GM18511 (cell line): ENCODE results near the gene CLK1.
"Not testable (repeated sequence)": the region's sequence is repeated elsewhere in the genome, so short reads cannot be mapped to it uniquely, and the experiment has no call there.

Experiments used
- ATAC-seq: cut with Tn5 transposase; IDR thresholded peaks from one replicate; pipeline ENCODE4 v1.9.1; 2021; ENCODE audit warnings: mild to moderate bottlenecking, moderate library complexity; ENCODE audit not compliant: unreplicated experiment

CLK1 gene

DNA sequence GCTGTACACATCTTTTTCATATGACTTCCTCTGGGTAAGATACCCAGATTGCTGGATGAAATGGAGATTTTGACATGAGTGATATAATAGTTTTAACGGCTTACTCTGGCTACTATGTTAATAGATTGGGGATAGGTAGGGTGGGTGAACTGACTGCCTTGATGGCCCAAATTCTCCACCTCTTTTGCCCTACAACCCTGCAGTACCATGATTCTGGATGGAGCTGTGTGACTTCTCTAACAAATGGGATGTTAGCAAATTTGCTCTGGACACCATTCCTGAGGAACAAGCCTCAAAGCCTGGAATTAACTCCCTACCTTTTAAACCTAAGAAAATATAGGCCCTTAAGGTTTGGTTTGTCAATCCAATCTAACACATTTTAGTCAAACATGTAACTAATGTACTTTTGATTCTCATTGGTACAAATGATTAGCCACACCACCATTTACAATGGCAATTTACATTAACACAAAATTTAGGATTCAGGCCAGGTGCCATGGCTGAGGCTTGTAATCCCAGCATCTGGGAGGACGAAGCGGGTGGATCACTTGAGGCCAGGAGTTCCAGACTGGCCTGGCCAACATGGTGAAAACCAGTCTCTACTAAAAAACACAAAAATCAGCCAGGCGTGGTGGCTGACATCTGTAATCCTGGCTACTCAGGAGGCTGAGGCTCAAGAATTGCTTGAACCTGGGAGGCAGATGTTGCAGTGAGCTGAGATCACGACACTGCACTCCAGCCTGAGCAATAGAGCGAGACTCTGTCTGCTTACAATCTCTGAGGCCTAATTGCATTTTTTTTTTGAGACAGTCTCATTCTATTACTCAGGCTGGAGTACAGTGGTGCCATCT, 12.8 kb downstream of the CLK1 start:
- ATAC-seq, result no peak

DNA sequence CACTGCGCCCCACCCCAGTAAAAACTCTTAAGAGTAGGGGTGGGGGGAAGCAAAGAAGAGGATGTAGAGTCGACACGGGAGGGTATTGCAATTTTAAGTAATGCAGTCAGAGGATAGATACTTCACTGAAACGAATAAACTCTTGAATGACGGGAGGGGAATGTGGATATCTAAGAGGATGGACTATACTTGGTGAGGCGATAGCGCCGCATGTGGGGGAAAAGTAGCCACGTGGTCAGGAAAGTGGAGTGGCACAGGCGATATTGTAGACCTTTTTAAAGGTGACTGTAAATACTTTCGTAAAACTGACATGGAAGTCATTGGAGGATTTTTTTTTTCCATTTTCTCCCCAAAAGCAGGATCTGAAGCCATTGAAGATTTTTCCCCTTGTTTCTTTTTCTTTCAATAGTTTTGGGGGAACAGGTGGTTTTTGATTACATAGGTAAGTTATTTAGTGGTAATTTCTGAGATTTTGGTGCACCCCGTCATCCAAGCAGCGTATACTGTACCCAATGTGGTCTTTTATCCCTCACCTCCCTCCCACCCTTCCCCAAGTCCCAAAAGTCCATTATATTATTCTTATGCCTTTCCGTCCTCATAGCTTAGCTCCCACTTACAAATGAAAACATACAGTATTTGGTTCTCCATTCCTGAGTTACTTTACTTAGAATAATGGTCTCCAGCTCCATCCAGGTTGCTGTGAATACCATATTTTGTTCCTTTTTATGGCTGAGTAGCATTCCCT, 13.8 kb downstream of the CLK1 start:
- ATAC-seq, result no peak

DNA sequence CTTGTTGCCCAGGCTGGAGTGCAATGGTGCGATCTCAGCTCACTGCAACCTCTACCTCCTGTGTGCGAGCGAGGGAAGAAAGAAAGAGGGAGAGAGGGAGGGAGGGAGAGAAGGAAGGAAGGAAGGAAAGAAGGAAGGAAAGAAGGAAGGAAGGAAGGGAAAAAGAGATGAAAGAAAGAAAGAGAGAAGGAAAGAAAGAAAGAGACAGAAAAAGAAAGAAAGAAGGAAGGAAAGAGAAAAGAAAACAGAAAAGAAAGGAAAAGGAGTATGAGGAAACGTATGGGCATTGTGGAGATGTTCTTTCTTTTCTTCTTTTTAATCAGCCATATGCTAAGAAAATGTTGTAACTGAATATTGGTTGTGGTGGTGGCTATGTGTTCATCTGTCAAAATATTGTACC, 16.5 kb downstream of the CLK1 start:
- no peak for ATAC-seq

DNA sequence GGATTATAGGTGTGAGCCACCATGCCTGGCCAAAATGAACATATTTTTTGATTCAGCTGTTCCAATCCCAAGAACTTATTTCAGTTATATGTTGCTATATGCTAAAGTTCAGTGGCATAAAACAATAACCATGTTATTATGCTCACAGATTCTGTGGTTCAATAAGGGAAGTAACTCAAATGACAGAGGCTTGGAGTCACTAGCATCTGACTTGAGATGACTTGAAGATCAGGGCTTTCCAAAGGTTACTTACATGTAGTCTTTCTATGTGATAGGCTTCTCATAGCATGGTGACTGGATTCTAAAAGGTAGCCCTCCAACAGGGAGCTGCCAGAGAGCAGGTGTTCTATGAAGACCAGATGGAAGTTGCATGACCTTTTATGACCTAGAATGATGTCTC, 17.2 kb downstream of the CLK1 start:
- no peak for ATAC-seq

DNA sequence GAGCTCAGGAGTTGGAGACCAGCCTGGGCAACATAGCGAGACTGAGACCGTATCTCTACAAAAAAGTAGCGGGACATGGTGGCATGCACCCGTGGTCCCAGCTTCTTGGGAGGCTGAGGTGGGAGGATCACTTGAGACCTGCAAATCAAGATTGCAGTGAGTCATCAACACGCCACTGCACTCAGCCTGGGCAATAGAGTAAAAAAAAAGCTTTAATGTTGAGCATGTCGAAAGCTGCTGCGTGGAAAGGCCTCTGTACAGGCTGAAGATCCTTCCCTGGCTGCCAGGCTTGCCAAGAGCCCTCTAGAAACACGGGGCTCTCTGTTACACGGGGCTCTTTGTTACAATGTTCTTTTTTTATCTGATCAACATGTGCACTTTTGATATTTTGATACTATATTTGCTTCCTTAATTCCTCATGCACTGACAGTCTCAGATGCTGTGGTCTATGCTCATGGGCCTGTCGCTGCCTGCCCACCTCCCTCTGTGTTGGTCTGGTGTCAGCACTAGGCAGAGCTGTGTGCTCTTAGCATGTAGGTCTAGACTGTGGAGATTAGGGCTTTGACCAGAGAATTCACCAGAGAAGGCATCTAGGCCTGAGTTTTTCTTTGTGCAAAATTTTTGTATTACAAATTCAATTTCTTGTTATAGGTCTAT, 18.7 kb downstream of the CLK1 start:
- no peak for ATAC-seq

DNA sequence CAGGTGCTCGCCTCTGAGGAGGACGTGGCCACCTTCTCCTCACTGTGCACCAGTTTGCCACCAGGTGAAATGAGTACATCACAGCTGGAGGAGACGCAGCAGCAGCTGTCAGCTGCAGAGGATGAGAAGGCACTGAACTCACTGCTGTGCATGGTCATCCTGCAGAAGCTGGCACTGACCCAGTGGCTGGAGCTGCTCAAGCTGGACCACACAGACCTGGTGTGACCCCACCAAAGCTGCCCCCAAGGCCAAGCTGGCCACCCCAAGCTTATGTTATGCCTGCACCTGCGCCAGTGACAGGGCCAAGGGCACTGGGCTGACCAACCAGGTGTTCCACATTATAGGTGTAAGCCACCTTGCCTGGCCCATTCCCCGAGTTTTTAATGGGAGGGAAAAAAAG, 19.3 kb downstream of the CLK1 start:
- ATAC-seq, result no peak

DNA sequence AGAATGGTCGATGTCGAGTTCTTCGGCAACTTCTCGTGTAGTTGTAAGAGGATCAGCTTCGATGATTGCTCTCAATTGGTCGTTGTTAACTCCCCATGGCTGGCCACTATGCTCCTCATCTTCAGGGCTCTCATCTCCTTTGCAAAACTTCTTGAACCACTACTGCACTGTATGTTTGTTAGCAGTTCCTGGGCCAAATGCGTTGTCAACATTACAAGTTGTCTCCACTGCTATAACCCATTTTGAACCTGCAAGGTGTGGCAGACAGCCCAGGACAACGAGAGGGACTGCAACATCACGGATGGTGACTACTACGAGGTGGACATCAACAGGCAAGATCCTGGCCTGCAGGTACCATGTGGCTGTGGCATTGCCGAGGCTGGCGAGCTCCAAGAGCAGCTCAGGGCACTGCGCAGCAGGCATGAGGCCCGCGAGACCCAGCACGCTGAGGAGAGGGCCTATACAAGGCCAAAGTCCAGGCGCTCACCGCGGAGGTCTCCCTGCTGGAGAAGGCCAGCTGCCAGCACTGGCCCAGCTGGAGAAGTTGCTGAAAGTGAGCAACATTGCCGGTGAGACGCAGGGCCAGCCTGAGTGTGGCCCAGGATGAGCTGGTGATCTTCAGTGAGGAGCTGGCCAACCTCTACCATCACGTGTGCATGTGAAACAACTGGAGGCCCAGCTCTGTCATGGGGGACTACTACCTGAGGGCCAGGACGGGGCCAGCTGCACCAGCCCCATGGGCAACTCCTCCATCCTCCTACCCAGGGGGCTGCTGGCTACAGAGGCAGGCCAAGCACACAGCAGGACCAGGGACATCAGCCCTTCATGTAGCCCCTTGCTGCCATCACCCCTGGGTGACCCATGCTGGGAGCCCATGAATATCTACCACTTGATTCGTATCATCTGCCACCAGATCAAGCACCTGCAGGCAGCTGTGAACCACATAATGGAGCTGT, 20.2 kb downstream of the CLK1 start:
- ATAC-seq, result no peak

DNA sequence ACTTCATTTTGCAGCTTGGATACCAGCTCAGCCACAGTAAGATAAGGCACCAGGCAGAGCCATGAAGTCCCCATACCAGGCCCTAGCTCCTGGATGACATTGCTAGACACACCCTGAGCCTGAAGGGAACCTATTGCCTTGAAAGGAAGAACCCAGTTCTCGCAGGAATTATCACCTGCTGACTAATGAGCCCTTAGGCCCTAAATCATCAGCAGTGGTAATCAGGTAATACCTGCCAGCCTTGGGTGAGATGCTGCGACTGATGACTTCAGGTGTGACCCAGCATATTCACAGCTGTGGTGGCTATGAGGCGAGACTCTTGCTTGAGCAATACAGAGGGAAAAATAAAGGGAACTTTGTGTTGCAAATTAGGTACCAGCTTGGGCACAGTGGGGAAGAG, 24.9 kb downstream of the CLK1 start:
- no peak for ATAC-seq

DNA sequence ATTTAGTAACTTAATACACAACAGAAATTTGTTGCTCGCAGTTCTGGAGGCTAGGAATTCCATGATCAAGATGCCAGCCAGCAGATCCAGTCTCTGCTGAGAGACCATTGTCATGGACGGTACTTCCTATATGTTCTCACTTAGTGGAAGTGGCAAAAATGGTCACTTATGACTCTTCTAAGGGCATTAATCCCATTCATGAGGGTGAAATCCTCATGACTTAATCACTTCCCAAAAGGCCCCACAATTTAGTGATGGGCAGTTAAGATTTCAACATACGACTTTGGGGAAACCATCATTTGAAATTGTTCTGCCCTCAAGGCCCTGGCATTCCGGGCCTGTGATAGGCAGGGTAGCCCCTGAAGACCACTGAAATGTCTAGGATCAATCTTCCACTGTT, 29.8 kb downstream of the CLK1 start:
- no peak for ATAC-seq

DNA sequence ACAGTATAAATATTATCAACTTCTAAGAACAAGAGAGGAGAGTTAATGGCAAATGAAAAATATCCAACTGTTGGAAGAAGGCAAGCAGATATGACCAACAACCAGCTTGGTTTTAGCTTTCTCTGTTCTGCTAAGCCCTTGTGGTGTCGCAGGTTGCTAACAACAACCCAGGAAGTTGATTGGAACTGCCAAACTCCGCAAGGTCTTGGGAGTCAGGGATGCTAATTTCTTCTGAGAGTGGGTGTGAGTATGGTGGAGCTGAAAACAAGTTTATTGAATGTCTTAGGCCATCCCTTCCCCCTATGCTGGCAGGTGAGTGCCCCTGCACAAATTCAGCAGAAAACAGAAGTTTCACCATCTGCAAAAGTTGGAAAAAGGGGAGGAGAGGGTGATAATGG, 35.2 kb downstream of the CLK1 start:
- no peak for ATAC-seq

DNA sequence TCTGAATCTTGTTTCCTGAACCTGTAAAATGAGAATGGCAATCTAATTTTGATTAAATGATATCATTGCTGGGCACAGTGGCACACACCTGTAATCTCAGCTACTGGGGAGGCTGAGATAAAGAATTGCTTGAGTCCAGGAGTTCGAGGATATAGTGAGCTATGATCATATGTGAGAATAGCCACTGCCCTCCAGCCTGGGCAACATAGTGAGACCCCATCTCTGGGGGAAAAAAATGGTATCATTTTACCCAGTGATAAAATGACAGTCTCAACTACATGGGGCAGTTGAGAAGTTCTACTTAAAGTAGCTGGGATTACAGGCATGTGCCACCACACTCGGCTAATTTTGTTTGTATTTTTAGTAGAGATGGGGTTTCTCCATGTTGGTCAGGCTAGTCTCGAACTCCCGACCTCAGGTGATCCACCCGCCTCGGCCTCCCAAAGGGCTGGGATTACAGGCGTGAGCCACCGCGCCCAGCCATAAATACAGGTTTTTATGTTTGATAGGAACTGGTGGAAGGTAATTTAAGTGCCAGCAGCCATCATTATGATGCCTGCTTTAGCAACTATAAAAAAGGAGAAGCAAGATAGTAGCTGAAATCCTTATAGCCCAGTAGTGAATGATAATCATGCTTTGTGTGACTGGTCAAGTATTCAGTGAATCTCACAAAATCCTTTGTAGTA, 35.7 kb downstream of the CLK1 start:
- ATAC-seq, result no peak

DNA sequence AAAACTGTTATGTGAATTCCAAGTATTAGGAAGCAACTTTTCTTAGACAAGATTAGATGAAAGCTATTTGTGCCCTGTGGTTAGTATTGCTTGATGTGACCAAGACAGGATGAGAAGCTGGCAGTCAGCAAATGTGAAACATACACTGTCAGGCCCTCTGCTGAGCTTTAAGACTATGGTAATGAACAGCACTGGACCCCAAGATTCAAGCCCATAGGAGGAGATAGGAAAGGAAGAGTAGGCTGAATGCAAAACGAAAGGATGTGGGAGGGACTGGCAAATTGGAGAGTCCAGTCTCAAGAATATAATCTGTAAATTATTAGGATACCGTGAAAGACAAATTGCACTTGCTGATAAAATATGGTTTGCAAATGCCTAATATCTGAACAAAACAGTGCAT, 36.4 kb downstream of the CLK1 start:
- no peak for ATAC-seq

DNA sequence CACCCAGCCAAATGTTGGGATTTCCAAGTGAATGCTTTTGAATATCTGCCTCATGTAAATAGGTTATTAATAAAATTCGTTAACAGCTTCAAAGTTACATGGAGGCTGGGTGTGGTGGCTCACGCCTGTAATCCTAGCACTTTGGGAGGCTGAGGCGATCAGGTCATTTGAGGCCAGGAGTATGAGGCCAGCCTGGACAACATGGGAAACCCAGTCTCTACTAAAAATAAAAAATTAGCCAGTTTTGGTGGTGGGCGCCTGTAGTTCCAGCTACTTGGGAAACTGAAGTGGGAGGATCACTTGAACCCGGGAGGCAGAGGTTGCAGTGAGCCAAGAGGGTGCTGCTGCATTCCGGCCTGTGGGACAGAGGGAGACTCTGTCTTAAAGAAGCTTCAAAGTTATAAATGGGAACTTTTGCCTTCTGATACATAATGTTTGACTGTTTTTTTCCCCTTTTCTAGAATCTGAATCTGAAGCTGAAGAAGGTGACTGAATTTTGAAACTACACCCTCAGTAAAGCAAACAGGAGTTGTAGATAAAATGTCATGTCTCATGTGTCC, 42.7 kb downstream of the CLK1 start:
- ATAC-seq, result no peak

DNA sequence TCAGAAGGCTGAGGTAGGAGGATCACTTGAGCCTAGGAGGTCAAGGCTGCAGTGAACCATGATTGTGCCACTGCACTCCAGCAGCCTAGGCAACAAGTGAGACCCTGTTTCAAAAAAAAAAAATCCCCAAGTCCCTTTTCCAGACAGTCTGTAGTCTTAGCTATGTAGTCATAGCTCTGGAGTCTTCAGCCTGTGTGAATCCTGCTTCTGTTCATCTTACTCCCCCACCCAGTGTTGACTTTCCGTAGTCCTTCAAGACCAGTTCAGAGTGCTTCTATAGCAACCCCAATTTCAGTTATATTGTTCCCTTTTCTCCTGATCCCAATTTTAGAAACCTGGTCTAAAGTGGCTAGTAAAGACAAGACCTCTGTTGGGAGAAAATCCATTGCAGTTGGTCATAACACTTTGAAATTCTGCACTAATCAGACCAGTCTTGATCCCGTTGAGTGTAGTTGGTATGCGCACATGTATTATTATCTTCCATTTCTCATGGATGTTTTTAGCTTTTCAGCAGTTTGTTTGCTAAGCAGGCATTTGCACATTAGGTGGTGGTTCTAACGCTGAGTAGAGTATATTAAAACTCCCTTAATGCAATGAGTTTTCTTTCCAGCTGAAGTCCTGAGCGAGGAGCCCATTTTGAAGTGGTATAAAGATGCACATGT, 43.8 kb downstream of the CLK1 start:
- no peak for ATAC-seq

DNA sequence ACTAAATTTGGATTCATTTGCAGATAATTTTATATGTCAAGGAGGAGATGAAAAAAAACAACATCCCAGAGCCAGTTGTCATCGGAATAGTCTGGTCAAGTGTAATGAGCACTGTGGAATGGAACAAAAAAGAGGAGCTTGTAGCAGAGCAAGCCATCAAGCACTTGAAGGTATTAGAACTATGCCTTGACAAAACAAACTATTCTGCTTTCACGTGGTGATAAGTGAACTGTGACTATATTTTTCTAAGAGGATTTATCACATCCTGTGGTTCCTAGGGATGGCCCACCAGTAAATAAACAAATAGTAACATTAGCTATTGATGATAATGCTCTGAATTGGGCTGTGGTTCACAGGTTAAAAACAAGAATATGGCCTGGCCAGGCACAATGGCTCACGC, 45.7 kb downstream of the CLK1 start:
- ATAC-seq, result not testable (repeated sequence)

DNA sequence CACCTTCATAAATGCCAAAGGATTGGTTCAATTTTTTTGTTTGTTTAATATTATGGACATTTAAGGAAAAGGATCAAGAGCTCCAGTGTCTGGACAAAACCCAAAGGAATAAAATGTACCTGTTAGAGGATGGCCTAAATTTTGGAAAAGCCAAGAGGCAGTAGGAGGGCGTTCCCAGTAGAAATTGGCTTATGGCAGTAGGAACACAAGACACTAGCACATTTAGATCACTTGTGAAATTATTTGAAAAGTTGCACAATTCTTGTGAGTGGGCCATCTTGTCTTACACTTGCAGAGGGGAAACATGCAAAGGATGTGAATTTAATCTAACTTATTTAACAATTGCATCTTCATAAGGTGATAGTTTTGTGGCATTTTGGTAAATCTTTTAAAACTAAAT, 49.5 kb downstream of the CLK1 start:
- no peak for ATAC-seq

DNA sequence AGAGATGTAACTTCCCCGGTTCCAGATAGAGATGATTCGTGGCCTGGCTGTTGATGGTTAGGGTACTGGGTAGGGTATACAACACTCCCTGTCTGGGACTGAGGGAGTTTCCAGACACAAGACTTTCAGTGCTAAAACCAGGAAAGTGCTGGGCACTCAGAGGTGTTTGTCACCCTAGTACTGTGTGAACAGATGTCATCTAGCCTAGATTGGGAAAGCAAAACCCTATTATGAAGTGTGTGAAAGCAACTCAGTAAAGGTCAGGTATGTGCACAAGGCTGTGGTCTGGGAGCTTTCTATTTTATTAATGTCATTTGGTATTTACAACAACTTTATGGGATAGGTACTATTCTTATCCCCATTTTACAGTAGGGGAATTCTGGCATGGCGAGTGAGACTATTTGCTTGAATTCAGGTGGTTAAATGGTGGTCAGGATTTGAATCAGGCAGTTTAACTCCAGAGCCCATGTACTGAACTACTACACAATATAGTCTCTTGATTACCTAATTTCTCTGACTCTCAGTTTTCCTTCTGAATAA, 50.1 kb downstream of the CLK1 start:
- ATAC-seq, result no peak

DNA sequence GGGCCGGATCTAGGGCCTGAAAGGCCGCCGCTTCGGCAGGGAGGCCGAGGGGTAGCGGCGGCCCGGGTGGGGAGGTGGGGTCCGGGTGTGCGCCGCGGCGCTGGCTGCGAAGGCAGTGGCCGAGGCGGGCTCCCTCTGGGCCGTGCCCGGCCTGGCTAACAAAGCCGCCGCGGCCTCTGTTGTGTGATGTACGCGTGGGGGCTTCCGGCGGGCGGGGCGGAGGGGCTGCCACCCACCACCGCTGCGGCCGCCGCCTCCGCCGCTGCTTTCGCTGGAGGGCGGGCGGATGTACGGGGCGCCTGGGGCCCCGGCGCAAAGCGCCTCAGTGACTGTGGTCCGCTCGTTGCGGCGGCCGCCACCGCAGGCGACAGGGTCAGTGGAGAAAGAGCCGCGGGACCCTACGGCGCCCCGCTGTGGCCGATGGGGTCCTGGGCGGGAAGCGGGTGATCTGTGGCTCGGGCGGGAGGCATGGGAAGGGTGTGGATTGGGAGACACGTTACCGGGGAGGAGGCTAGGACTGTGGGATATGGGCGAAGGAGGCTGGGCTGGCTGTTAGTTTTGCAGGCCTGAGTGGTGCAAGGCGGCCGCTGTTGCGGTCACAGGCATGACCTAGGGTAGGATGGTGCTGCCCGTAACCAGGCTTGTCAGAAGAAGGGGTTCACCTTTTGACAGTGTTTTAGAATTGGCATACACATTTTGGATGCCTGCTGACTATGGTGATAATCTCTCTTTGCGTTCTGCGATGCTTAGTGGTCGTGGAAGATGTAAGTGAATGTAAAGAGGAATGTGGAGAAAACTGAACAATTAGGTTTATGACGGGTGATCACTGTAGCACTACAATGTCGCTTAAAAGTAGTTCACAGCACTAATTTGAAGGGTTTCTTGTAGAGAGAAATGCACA, 52.1 kb downstream of the CLK1 start:
- ATAC-seq, result peak; percentile 46
